HG03520 (cell line): Measurements from ENCODE around the gene IQUB.
"Not testable (repeated sequence)": the region's sequence is repeated elsewhere in the genome, so short reads cannot be mapped to it uniquely, and the experiment has no call there.

ENCODE experiments used
- ATAC-seq: cut with Tn5 transposase; IDR thresholded peaks from one replicate; pipeline ENCODE4 v1.9.1; 2021; ENCODE audit warnings: mild to moderate bottlenecking, moderate library complexity; ENCODE audit not compliant: unreplicated experiment

IQUB gene

DNA sequence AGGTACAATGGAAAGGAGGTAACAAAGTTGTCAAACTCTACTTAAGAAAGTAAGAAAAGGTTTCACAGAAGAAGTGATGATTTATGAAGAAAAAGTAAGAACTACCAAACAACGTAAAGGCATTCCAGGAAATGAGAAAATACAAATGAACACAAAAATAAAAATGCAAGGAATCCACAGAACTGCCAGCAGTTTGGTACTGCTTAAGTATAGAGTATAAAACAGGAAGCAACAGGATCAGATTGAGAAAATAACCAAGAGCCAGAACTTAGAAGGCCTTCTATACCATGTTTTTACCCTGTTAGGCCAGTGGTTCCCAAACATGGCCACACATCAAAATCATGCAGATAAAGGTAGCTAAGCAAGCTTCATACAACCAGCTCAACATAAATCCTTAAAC, 14.0 kb upstream of the IQUB start:
- no peak for ATAC-seq

DNA sequence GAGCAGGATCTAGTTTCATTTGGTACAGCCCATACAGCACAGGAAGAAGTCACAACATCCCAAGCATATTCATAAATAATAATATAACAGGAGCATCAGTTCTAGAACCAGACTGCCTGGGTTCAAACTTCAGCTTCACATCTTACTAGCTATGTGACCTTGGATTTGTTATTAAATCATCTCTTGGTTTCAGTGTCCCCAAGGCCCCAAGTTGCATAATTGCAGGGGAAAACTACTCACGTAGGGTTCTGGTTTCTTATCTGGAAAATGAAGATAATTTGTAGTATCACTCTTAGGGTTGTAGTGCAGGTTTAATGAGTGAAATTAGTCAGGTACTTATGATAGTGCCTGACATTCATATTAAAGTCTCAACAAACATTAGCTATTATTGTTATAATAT, 5.5 kb upstream of the IQUB start:
- no peak for ATAC-seq

DNA sequence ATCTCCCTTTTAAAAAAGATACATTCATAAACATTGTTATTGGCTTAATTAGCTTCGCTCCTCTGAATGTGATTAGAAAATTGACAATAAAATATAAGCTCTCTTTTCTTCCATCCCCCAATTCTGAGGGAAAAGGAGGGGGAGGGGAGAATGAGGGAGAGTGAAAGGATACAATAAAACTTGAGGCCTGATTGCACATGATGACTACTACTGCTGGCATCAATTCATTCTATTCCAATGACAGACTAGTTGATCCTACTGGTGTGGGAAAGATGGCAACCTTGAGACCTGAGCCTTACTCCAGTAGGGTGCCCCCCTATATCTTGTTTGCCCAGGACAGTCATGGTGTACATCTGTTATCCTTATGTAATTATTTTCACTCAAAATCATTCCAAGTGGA, 4.5 kb upstream of the IQUB start:
- no peak for ATAC-seq

DNA sequence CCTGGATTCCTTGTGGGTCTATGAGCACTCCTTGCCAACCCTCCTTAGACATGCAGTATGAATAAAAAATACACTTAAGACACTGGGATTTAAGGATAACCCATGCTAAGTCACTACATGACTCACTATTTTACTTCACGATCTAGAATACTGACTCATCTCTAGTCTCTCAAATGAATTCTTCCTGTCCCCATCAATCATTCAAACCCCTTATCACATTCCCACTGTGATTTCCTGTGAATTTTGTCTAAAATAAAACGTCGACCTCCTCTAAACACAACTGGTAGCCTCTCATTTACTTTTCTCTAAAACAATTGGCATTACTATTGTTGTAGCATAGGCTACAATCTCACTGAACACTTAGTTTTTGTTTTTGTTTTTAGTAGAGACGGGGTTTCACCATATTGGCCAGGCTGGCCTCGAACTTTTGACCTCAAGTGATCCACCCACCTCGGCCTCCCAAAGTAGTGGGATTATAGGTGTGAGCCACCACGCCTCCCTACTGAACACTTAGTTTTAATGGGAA, 3.9 kb upstream of the IQUB start:
- no peak for ATAC-seq

DNA sequence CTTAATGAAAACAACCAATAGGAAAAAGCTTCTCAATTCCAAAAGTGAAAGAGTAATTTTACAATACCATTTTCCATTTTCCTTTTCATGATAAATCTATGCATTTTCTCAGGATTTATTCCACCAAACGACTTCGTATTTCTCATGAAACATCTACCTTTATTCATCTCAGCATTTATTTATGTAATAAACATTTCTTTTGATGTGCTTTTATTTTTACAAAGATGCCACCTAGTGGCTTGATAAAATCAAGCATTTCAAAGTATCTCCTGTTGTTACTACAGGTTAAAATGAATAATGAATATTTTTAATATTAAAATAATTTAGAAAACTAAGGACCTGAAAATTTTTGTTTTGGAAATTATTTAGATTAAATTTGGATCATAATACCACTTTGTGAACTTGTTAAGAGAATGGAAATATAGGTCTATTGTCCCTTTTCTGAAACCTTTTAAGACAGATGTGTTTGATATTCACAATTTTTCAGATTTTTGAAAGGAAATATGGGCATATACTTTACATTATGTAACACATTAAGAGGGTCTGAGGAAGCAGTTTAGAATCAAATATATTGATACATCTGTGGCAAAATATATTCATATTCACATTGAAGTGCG, 2.7 kb upstream of the IQUB start:
- no peak for ATAC-seq

DNA sequence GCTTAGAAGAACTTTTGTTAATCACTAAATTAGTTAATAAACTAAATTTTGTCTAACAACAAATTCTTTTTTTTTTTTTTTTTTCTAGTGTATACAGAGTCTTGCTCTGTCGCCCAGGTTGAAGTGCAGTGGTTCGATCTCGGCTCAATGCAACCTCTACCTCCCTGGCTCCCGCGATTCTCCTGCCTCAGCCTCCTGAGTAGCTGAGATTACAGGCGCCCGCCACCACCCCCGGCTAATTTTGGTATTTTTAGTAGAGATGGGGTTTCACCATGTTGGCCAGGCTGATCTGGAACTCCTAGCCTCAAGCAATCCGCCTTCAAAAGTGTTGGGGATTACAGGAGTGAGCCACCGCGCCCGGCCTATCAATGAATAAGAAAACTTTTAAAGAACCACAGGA, 1.1 kb upstream of the IQUB start:
- no peak for ATAC-seq

DNA sequence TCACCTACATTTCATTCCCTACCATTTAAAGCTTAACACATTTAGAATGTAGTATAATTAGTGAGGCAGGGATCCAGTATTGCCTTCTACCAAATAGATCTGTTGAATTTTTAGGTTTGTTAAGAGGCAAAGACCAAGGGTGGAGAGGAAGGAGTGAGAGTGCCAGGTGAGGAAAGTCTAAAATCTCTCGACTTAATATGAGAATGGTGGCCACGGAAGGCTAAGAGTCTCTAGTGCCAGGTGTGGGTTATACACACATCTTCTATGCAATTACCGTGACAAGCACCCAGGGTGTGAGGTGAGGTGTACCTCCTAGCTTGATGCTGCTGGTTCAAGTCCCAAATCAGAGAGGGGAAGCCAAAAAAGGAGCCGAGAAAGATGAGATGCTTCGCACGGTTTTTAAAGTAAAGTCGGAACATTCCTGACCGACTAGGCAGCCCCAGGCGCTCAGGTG, 439 bp downstream of the IQUB start:
- ATAC-seq: peak; percentile 18

DNA sequence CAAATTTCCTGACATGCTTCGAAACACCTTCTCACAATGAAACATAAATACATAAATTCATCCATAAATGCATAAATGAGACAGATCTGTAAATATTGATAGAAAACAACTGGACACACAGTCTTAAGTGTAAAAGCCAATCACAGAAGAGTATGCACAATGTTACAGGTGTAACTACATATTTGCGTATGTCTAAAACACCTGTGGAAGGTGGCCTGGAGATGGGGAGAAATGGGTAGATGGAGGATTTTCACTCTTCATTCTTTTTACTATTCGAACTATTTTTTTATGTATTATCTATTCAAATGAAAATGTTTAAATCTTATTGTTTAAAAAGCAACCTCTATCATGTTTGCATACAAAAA, 860 bp downstream of the IQUB start:
- no peak for ATAC-seq

DNA sequence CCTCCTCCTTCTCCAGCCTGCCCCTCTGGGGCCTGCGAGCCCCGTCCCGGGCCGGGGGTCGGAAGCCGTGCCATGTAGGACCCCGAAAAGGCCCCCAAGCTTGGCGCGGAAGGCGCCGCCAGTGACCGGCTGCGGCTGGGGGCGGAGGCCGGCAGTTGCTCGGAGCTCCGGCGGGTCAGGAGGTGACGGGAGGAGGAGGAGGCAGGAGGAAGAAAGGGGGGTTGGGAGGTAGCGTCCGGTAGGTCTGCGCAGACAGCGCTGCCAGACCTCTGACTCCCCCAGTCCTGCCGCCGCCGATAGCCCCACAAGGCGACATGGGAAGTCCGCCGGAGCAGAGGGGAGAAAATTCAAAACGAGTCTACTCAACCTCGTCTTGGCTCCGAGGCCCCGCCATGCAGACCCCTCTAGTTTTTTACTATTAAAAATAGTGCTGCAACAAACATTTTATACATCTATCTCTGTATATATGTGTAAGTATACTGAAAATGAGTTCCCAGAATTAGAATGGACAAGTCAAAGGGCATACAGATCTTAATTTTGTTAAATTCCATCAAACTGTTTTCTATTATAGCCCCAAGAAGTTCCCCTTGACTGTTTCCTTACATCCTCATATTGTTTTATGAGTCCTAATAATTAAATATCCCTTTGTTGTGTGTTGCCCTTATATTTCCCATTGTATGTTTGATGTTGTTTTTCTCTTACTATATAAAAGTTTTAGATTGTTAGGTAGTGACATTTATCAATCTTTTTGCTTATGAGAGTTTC, 1.4 kb downstream of the IQUB start:
- ATAC-seq: not testable (repeated sequence)

DNA sequence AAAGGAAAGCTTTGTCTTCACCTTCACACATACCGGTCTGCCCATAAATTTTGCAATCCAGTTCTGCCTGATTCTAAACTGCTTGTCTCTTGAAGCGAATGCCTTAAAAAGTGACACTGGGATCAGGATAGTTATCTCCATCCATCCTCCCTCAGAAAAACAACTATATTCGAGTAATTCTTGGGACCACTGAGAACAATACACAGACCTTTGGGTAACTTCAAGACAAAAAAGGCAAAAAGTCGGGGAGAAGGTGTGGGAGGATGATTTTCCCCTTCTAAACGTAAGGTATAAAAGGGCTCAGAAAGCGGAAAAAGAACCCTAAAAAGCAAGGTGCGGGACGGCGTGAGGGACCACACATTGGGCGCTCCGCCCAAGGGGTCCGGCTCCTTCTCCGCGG, 2.1 kb downstream of the IQUB start:
- not testable (repeated sequence) for ATAC-seq

DNA sequence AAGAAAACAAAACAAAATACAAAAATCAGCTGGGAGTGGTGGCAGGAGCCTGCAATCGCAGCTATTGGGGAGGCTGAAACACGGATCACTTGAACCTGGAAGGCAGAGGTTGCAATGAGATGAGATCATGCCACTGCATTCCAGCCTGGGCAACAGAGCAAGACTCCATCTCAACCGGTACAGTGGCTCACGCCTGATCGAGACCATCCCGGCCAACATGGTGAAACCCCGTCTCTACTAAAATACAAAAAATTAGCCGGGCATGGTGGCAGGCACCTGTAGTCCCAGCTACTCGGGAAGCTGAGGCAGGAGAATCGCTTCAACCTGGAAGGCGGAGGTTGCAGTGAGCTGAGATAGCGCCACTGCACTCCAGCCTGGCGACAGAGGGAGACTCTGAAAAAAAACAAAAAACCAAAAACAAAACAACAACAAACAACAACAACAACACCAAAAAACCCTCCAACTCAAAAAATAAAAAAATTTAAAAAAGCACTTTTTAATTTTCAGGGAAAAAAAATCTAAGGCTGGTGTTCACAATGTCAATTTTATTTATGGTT, 4.3 kb downstream of the IQUB start:
- not testable (repeated sequence) for ATAC-seq

DNA sequence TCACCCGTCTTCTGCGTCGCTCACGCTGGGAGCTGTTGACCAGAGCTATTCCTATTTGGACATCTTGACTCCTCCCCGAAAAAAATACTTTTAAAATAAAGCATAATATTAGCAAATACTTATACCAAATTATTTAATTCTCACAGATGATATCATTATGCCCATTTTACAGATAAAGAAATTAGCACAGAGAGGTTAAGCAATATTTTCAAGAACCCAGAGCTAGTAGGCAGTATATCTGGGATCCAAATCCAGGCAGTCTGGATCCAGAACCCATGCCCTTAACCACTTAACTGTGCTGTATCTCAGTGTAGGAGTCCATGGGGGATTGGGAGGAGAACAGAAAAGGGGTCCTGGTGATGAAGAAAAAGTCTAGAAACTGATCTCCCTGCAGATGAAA, 6.1 kb downstream of the IQUB start:
- no peak for ATAC-seq

DNA sequence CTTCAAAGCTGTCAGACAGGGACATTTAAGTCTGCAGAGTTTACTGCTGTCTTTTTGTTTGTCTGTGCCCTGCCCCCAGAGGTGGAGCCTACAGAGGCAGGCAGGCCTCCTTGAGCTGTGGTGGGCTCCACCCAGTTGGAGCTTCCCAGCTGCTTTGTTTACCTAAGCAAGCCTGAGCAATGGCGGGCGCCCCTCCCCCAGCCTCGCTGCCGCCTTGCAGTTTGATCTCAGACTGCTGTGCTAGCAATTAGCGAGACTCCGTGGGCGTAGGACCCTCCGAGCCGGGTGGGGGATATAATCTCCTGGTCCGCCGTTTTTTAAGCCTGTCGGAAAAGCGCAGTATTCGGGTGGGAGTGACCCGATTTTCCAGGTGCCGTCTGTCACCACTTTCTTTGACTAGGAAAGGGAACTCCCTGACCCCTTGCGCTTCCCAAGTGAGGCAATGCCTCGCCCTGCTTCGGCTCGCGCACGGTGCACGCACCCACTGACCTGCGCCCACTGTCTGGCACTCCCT, 6.6 kb downstream of the IQUB start:
- ATAC-seq: not testable (repeated sequence)

DNA sequence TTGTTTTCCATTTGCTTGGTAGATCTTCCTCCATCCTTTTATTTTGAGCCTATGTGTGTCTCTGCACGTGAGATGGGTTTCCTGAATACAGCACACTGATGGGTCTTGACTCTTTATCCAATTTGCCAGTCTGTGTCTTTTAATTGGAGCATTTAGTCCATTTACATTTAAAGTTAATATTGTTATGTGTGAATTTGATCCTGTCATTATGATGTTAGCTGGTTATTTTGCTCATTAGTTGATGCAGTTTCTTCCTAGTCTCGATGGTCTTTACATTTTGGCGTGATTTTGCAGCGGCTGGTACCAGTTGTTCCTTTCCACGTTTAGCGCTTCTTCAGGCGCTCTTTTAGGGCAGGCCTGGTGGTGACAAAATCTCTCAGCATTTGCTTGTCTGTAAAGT, 7.9 kb downstream of the IQUB start:
- ATAC-seq: not testable (repeated sequence)

DNA sequence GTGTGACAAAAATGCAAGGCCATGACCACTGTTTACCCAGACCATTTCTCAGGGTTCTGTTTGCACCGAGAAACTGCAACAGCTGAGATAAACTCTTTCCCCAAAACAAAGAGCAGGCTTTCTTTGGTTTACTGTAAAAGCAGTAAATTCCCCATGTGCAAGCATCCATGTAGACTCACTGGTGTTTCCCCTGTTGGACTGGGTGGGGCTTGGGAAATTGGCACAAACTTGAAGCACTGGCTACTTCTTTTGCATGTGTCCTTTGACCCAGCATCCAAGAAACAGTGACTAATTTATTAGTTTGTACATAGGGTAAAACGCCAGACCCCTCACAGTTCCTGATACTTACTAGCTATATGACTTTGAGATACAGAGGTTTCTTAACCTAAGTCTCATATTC, 12.3 kb downstream of the IQUB start:
- no peak for ATAC-seq

DNA sequence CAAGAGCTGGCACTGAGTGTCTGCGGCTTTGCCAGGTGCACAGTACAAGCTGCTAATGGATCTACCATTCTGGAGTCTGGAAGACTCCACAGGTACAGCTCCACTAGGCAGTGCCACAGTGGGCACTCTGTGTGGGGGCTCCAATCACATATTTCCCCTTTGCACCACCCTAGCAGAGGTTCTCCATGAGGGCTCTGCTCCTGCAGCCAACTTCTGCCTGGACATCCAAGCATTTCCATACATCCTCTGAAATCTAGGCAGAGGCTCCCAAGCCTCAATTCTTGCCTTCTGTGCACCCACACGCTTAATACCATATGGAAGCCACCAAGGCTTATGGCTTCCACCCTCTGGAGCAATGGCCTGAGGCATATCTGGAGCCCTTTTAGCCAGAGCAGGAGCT, 29.2 kb downstream of the IQUB start:
- ATAC-seq: no peak

DNA sequence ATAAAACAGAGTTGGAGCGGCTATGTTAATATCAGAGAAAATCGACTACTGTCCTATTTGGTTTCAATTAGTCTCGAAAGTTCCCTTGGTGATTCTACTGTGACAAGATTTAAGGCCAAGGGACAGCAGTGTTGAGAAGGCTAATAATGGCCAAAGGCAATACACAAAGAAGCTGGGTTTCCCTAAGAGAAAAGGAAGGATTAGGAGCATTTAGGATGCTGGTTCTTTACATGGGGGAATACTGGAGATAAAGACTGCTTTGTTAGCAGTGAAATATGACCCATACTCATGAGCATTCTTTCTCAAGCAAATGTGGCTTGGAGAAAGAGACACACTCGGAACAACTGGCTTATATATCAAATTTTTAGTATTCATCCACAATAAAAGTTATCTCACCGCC, 32.2 kb downstream of the IQUB start:
- ATAC-seq: no peak

DNA sequence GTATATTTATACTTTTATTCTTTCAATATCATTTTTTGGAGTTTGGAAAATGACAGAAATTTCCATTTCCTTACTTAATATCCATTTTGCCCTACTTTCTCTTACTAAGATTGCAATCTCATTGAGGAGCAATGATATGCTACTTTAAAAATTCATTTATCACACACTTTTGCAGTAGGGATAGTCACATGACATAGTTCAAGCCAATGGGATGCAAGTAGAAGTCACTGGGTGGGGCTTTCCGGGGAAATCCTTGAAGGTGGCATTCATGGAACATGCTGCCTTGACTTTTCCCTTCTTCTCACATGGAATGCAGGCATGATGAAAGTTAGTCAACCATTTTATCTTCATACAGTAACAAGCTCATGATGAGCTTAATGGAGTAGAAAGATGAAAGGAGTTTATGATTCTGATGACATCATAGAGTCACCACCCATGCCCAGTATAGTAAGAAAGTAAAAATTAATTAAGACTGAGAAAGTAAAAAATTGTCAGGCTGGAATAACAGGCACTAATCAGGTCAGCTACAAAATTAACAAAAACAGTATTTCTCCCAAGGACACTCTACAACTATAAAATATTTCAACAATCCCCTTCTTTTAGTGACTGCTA, 33.4 kb downstream of the IQUB start:
- ATAC-seq: no peak

DNA sequence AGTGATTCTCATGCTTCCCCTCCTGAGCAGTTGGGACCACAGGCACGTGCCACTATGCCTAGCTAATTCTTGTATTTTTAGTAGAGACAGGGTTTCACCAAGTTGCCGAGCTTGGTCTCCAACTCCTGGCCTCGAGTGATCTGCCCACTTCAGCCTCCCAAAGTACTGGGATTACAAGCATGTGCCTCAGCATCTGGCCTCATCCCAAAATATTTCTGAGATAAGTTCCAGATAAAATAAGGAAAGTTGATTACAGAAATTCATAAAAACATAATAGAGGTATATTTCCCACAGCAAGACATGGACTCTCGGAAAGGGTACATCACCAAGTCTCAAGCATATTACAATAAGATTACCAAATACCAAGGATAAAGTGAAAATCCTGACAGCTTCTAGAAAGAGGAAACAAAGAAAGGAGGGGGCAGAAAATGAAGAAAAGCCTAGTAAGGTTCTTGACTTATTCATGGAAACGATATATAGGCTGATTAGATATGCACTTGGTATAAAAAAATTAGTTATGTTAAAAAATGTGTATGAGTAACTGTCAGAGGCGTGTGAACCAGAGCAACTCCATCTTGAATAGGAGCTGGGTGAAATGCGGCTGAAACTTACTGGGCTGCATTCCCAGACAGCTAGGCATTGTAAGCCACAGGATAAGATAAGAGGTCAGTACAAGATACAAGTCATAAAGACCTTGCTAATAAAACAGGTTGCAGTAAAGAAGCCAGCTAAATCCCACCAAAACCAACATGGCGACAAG, 35.0 kb downstream of the IQUB start:
- ATAC-seq: no peak

DNA sequence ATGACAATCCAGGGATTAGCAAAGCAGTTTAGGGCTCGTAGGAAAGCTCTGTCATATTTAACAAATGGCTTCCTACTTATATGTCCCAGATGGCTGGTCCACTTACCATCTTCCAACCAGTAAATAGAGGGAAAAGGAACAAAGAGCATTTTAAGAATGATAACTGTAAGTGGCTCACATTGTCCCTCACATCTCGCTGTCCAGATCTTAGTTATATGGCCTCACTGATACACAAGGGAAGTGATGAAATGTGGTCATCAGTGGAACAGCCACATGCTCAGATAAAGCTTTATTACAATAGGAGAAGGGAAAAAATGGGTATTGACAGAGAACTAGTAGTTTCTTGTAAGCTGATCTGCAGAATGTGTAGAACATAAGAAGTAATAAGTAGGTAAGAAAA, 35.8 kb downstream of the IQUB start:
- no peak for ATAC-seq

DNA sequence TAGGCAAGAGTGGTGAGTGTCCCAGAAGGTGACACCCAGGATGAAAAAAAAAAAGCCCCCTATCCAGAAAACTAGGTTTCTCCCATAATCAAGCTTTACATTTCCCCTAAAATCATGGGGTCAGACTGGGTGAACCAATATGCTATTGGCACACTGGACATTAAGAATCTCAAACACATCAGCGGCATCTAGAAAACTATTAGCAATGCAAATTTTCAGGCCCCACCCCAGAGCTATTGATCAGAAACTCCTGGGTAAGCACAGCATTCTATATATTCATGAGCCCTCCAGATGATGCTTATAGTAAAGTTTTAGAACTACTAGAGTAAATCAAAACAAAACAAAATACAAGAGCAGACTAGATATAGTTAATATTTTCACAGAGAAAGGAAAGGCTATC, 36.4 kb downstream of the IQUB start:
- ATAC-seq: no peak
